GM18519 (cell line): ENCODE data around the gene NT5M.

Experiments used
- ATAC-seq: cut with Tn5 transposase; IDR thresholded peaks from one replicate; pipeline ENCODE4 v1.9.1; 2021; ENCODE audit warnings: mild to moderate bottlenecking, moderate library complexity; ENCODE audit not compliant: unreplicated experiment, low FRiP score

The NT5M gene

GRCh38 chr17:17387017-17387497, 83.9 kb downstream of the NT5M start:
- no peak for ATAC-seq

GRCh38 chr17:17387498-17388362, 84.6 kb downstream of the NT5M start:
- no peak for ATAC-seq

- ATAC-seq, result no peak
Observed at GRCh38 chr17:17388657-17389496, 85.7 kb downstream of the NT5M start.

GRCh38 chr17:17391668-17392370, 88.6 kb downstream of the NT5M start:
- ATAC-seq, result no peak

GRCh38 chr17:17393976-17394375, 90.8 kb downstream of the NT5M start:
- ATAC-seq, result no peak

- no peak for ATAC-seq
Observed at GRCh38 chr17:17394494-17394893, 91.3 kb downstream of the NT5M start.

GRCh38 chr17:17395246-17395802, 92.2 kb downstream of the NT5M start:
- no peak for ATAC-seq

- no peak for ATAC-seq
Observed at GRCh38 chr17:17395885-17396284, 92.7 kb downstream of the NT5M start.
